GM12873 (cell line): ENCODE results near the gene IL1B.

Experiments used
- CTCF ChIP-seq: IDR thresholded peaks from 2 replicates; pipeline ENCODE4 v1.5.1; 2012; ENCODE audit warnings: low read depth, mild to moderate bottlenecking, moderate library complexity, low read length, control low read depth; ENCODE audit not compliant: insufficient read depth; ENCODE audit errors: missing control alignments

The IL1B gene

GRCh38 chr2:112827009-112827408 lies 9.6 kb downstream of the IL1B start:
- no peak for TF ChIP-seq CTCF

DNA sequence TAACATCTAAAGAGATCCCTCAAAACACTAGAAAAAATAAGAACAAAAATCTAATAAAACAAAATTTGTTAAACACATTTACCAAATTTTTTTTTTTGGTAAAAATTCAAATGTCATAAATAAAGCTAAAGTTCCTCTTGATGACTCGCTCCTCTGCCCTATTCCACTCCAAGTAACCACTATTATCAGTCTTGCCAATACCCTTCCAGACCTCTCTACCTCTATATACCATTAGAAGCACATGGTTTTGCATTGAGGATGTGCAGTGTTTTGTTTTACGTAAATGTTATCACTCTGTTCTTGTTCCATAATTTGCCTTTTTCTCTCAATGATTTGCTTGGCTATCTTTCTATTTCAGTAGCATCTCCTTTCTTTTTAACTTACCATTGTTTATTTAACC lies 10.9 kb downstream of the IL1B start:
- TF ChIP-seq CTCF = no peak

DNA sequence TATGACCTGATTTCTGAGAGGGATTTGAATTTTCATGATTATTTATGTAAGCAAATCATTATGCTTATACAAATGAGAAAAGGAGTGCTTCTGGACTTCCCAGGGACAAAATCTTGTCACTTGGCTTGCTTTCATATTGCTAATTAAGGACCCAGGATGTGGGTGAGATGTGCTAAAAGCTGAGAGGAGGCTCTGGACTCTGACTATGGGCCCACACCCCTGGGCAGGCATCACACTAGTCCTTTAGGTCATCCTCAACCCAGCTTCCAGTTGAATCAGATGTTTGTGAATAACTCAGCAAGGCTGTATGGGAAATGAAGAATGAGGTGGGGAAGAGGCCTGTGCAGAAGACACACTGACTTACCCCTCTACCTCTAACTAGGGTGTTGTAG lies 11.9 kb downstream of the IL1B start:
- no peak for TF ChIP-seq CTCF

- TF ChIP-seq CTCF = no peak
Observed at GRCh38 chr2:112821682-112822081, 14.9 kb downstream of the IL1B start.

GRCh38 chr2:112821142-112821541 lies 15.4 kb downstream of the IL1B start:
- no peak for TF ChIP-seq CTCF

- TF ChIP-seq CTCF = no peak
Observed at GRCh38 chr2:112820343-112820742, 16.2 kb downstream of the IL1B start.

GRCh38 chr2:112819081-112819480 lies 17.5 kb downstream of the IL1B start:
- TF ChIP-seq CTCF = no peak

- no peak for TF ChIP-seq CTCF
Observed at GRCh38 chr2:112818094-112818902, 18.3 kb downstream of the IL1B start.
